H1 (cell line): ENCODE measurements around the gene GALNT9. TPM values are rescaled to one million over a fixed set of nuclear protein-coding genes. Genes with fewer than 3 reads are reported as not detected.

Experiments used
- CTCF ChIA-PET: fragments of 300-600 bp; sonication (Branson Sonifier 250); formaldehyde crosslinking; loops from one replicate; lab custom pipeline; 2021; ENCODE audit not compliant: partially characterized antibody; lab: Charles Lee
- POLR2A ChIA-PET: fragments of 300-600 bp; sonication (Branson Sonifier 250); formaldehyde crosslinking; loops from one replicate; lab custom pipeline; 2021; ENCODE audit warnings: inconsistent platforms; ENCODE audit not compliant: partially characterized antibody; lab: Charles Lee
- DNase-seq, 2 experiments: peaks; one replicate each; pipeline versions ENCODE4 v3.0.0 to v3.0.0-alpha.2; 2010 to 2022; ENCODE audit warnings: low spot score in 2 of 2, low read depth in 1 of 2, mixed read lengths in 1 of 2
- FAIRE-seq: peaks from 2 replicates; lab custom pipeline; 2011; peaks lifted over from hg19 to GRCh38; lab: Jason Lieb, UNC
- H2AFZ ChIP-seq: 2 replicates; pipeline ENCODE4 v1.8.1; 2012; ENCODE audit warnings: low read length, inconsistent platforms
- H2AK5ac ChIP-seq: 2 replicates; pipeline ENCODE4 v1.6.1; 2013; ENCODE audit warnings: low read depth, low read length
- H2BK120ac ChIP-seq: replicated peaks from 2 replicates; pipeline ENCODE3; 2013; ENCODE audit warnings: low read depth, low read length, inconsistent platforms
- H2BK12ac ChIP-seq: 2 replicates; pipeline ENCODE4 v1.6.1; 2013; ENCODE audit warnings: low read depth, low read length
- H2BK15ac ChIP-seq: 2 replicates; pipeline ENCODE4 v1.6.1; 2013; ENCODE audit warnings: low read length
- H2BK20ac ChIP-seq: 2 replicates; pipeline ENCODE4 v1.6.1; 2013; ENCODE audit warnings: low read length
- H2BK5ac ChIP-seq: 2 replicates; pipeline ENCODE4 v1.6.1; 2013; ENCODE audit warnings: low read depth, low read length
- H3K14ac ChIP-seq: 2 replicates; pipeline ENCODE4 v1.6.1; 2013; ENCODE audit warnings: inconsistent platforms; ENCODE audit not compliant: insufficient read length
- H3K18ac ChIP-seq: 2 replicates; pipeline ENCODE4 v1.6.1; 2013; ENCODE audit warnings: low read length; ENCODE audit errors: extremely low read depth
- H3K23ac ChIP-seq: 2 replicates; pipeline ENCODE4 v1.6.1; 2013; ENCODE audit warnings: inconsistent platforms; ENCODE audit not compliant: insufficient read length
- H3K23me2 ChIP-seq: 2 replicates; pipeline ENCODE4 v1.6.1; 2013; ENCODE audit warnings: low read depth, low read length
- H3K27ac ChIP-seq: 2 replicates; pipeline ENCODE4 v1.6.1; 2011; ENCODE audit warnings: low read depth, low read length, inconsistent platforms
- H3K27me3 ChIP-seq, 4 experiments: replicated peaks in 1 of 4; 1 replicate in 1 of 4; 2 replicates in 3 of 4; pipeline versions ENCODE4 v1.6.1 to v1.8.1; 2011 to 2013; ENCODE audit warnings: low read length in 3 of 4, mild to moderate bottlenecking in 3 of 4, inconsistent platforms in 2 of 4, mixed read lengths in 2 of 4, moderate library complexity in 1 of 4; ENCODE audit not compliant: control insufficient read depth in 3 of 4, insufficient read depth in 3 of 4; ENCODE audit errors: extremely low read depth in 1 of 4
- H3K36me3 ChIP-seq, 4 experiments: 2 replicates each; pipeline versions ENCODE4 v1.6.1 to v1.8.1; 2011 to 2013; ENCODE audit warnings: mild to moderate bottlenecking in 4 of 4, low read length in 3 of 4, moderate library complexity in 2 of 4, control low read depth in 1 of 4, inconsistent platforms in 1 of 4; ENCODE audit not compliant: insufficient read depth in 4 of 4, control insufficient read depth in 2 of 4
- H3K4ac ChIP-seq: replicated peaks from 2 replicates; pipeline ENCODE3; 2013; ENCODE audit warnings: low read length, low read depth, mixed read lengths, inconsistent platforms; ENCODE audit not compliant: insufficient read length
- H3K4me1 ChIP-seq, 4 experiments: replicated peaks in 1 of 4; 1 replicate in 1 of 4; 2 replicates in 3 of 4; pipeline versions ENCODE4 v1.6.1 to v1.8.1; 2011 to 2013; ENCODE audit warnings: low read length in 3 of 4, inconsistent platforms in 2 of 4, mixed read lengths in 1 of 4; ENCODE audit not compliant: insufficient read depth in 4 of 4, control insufficient read depth in 3 of 4
- H3K4me2 ChIP-seq, 2 experiments: 2 replicates each; pipeline versions ENCODE4 v1.6.1 to v1.8.1; 2011 to 2013; ENCODE audit warnings: low read depth in 2 of 2, low read length in 2 of 2, control low read depth in 1 of 2, inconsistent platforms in 1 of 2, mild to moderate bottlenecking in 1 of 2; ENCODE audit not compliant: insufficient read depth in 1 of 2
- H3K4me3 ChIP-seq, 4 experiments: fragments of 200-600, 300-600 bp in 1 of 4; sonication (generic), shearing (Covaris generic), sonication (Bioruptor Twin) in 1 of 4; 2 replicates each; pipeline versions ENCODE4 v1.5.1 to v1.8.1; 2011 to 2016; ENCODE audit warnings: low read length in 4 of 4, low read depth in 3 of 4, control low read depth in 2 of 4, inconsistent platforms in 2 of 4, mild to moderate bottlenecking in 2 of 4, mixed read lengths in 1 of 4, moderate library complexity in 1 of 4; ENCODE audit not compliant: insufficient read depth in 2 of 4; ENCODE audit errors: extremely low read depth in 1 of 4
- H3K56ac ChIP-seq: replicated peaks from 2 replicates; pipeline ENCODE3; 2013; ENCODE audit warnings: low read depth, mild to moderate bottlenecking, mixed read lengths, low read length, inconsistent platforms; ENCODE audit not compliant: insufficient read length
- H3K79me1 ChIP-seq: 2 replicates; pipeline ENCODE4 v1.6.1; 2013; ENCODE audit warnings: low read depth, low read length, control low read depth
- H3K79me2 ChIP-seq, 2 experiments: 2 replicates each; pipeline versions ENCODE4 v1.6.1 to v1.8.1; 2012 to 2013; ENCODE audit warnings: low read length in 2 of 2, mild to moderate bottlenecking in 2 of 2, inconsistent platforms in 1 of 2; ENCODE audit not compliant: insufficient read depth in 2 of 2, control insufficient read depth in 1 of 2
- H3K9ac ChIP-seq, 4 experiments: replicated peaks in 1 of 4; 1 replicate in 1 of 4; 2 replicates in 3 of 4; pipeline versions ENCODE4 v1.6.1 to v1.8.1; 2011 to 2013; ENCODE audit warnings: low read depth in 3 of 4, low read length in 3 of 4, control low read depth in 2 of 4, mild to moderate bottlenecking in 2 of 4, moderate library complexity in 2 of 4, inconsistent platforms in 1 of 4; ENCODE audit errors: extremely low read depth in 1 of 4
- H3K9me3 ChIP-seq, 2 experiments: 2 replicates each; pipeline versions ENCODE4 v1.6.1 to v1.8.1; 2012 to 2013; ENCODE audit warnings: mild to moderate bottlenecking in 2 of 2, moderate library complexity in 2 of 2, control low read depth in 1 of 2, inconsistent platforms in 1 of 2, low read depth in 1 of 2, low read length in 1 of 2, mixed read lengths in 1 of 2; ENCODE audit not compliant: insufficient read depth in 2 of 2
- H4K20me1 ChIP-seq, 2 experiments: replicated peaks in 1 of 2; 2 replicates each; pipeline versions ENCODE3 to v1.8.1; 2011 to 2013; ENCODE audit warnings: inconsistent platforms in 2 of 2, low read length in 2 of 2, mild to moderate bottlenecking in 1 of 2; ENCODE audit not compliant: insufficient read depth in 2 of 2, control insufficient read depth in 1 of 2
- H4K5ac ChIP-seq: 2 replicates; pipeline ENCODE4 v1.6.1; 2013; ENCODE audit warnings: low read length, low read depth, mixed read lengths, inconsistent platforms; ENCODE audit not compliant: insufficient read length
- H4K8ac ChIP-seq: 2 replicates; pipeline ENCODE4 v1.8.0; 2013; ENCODE audit warnings: mild to moderate bottlenecking, moderate library complexity, low read length, inconsistent platforms; ENCODE audit not compliant: insufficient read depth; ENCODE audit errors: extremely low read depth
- H4K91ac ChIP-seq: replicated peaks from 2 replicates; pipeline ENCODE3; 2013; ENCODE audit warnings: low read length, mixed read lengths, inconsistent platforms; ENCODE audit not compliant: insufficient read length
- ASH2L ChIP-seq: fragments of 200-600, 300-600 bp; sonication (generic); IDR thresholded peaks from one replicate; pipeline ENCODE4 v1.7.1; 2017; ENCODE audit warnings: low read length
- ATF3 ChIP-seq: IDR thresholded peaks from 2 replicates; pipeline ENCODE4 v1.6.1; 2011; ENCODE audit warnings: low read depth, mild to moderate bottlenecking, low read length; ENCODE audit not compliant: insufficient read depth
- CBX5 ChIP-seq: fragments of 300-800, 300-1000 bp; sonication (generic); IDR thresholded peaks from 2 replicates; pipeline ENCODE4 v1.7.1; 2016; ENCODE audit warnings: antibody characterized with exemption, low read length, low read depth
- CHD1 ChIP-seq: IDR thresholded peaks from 2 replicates; pipeline ENCODE4 v1.6.1; 2012; ENCODE audit warnings: low read depth, low read length, improper control_type of control experiment
- CREB1 ChIP-seq: IDR thresholded peaks from 2 replicates; pipeline ENCODE4 v1.6.1; 2012; ENCODE audit warnings: inconsistent platforms
- EZH2 ChIP-seq: fragments of 200-600 bp; sonication (generic); IDR thresholded peaks from 2 replicates; pipeline ENCODE4 v1.7.1; 2012; ENCODE audit warnings: low read depth, mild to moderate bottlenecking, moderate library complexity, low read length, inconsistent platforms; ENCODE audit not compliant: severe bottlenecking
- HDAC6 ChIP-seq: IDR thresholded peaks from one replicate; pipeline ENCODE4 v1.7.1; 2012; ENCODE audit warnings: low read depth, mild to moderate bottlenecking, inconsistent platforms, low read length, moderate library complexity
- KDM5A ChIP-seq: fragments of 200-600 bp; IDR thresholded peaks from 2 replicates; pipeline ENCODE4 v1.7.1; 2012; ENCODE audit warnings: mild to moderate bottlenecking, low read length, inconsistent platforms, mixed read lengths
- POLR2A ChIP-seq, 2 experiments: IDR thresholded peaks; 1 replicate in 1 of 2; 2 replicates in 1 of 2; pipeline ENCODE4 v1.6.1; 2011; ENCODE audit warnings: low read depth in 2 of 2, low read length in 2 of 2, mild to moderate bottlenecking in 2 of 2; ENCODE audit errors: control extremely low read depth in 1 of 2
- TAF1 ChIP-seq: IDR thresholded peaks from 2 replicates; pipeline ENCODE4 v1.6.1; 2011; ENCODE audit warnings: mild to moderate bottlenecking, low read depth, low read length
- WGBS, 2 experiments: shearing (Covaris generic) in 1 of 2; methylation state at CpG; one replicate each; pipeline versions ENCODE4 v1.1.6 to v1.1.7; 2013 to 2015; ENCODE audit warnings: low lambda C conversion rate in 2 of 2, mixed read lengths in 2 of 2, inconsistent platforms in 1 of 2, low coverage in 1 of 2, missing lambda C conversion rate in 1 of 2; ENCODE audit not compliant: insufficient replicate concordance in 2 of 2, insufficient coverage in 1 of 2, insufficient read length in 1 of 2; ENCODE audit errors: extremely low coverage in 1 of 2, missing lambda C conversion rate in 1 of 2; 5-methylcytosine and 5-hydroxymethylcytosine counted together
- polyA plus RNA-seq, 7 experiments: library from polyadenylated mRNA; depleted of rRNA in 3 of 7; stranded (reverse) in 5 of 7; unstranded in 2 of 7; fragments of >200 nt in 5 of 7; fragments of 200-250 nt in 2 of 7; gene quantifications; 1 replicate in 5 of 7; 2 replicates in 1 of 7; 4 replicates in 1 of 7; pipeline versions ENCODE4 v1.2.1 to v1.2.3, GENCODE V29; 2011 to 2013; ENCODE audit warnings: missing spikeins in 2 of 7, mixed read lengths in 2 of 7
- total RNA-seq: library from RNA; stranded (reverse); fragmentation: NEBNext Ultra II Directional; extraction: Animal tissue kit (Norgen Biotek cat#: 25700); gene quantifications from 2 replicates; pipeline ENCODE4 v1.2.1, GENCODE V29; 2021

The GALNT9 gene
- total and polyA plus RNA-seq, 2 of the 8 experiments (the other 6 are each of a cell fraction or from before 2014, with no cell fraction given), result 2.0 to 3.6 TPM

GRCh38 chr12:132199526-132200319 is 129.7 kb downstream of the GALNT9 start:
- Histone ChIP-seq H4K91ac (no peak overlapping the region), H2BK15ac (no peak overlapping the region), H3K9ac (no peak overlapping the region), H2BK5ac (no peak overlapping the region), H3K23ac (no peak overlapping the region), H3K4ac (no peak overlapping the region), H4K8ac (no peak overlapping the region), H3K36me3 (no peaks in the 10 kb centered on the region), H2BK120ac (no peak overlapping the region), H3K27ac (no peak overlapping the region), H3K4me1 (no peaks in the 10 kb centered on the region; a peak in 1 of 7 replicates), H3K4me2 (no peak overlapping the region), H3K4me3 (no peak overlapping the region), H3K18ac (no peak overlapping the region), H3K9me3 (no peaks in the 10 kb centered on the region), H4K5ac (no peak overlapping the region), H2BK12ac (no peak overlapping the region), H3K14ac (no peak overlapping the region), H4K20me1 (no peaks in the 10 kb centered on the region), H3K56ac (no peak overlapping the region), H2AK5ac (no peak overlapping the region), H3K27me3 (peaks cover 0 to 16% (median 3%) of the 10 kb centered on the region in 4 experiments; a peak in 5 of 7 replicates), H2AFZ (no peak overlapping the region), H3K79me2 (no peaks in the 10 kb centered on the region), H3K23me2 (no peaks in the 10 kb centered on the region), H3K79me1 (no peaks in the 10 kb centered on the region), H2BK20ac (no peak overlapping the region)
- POLR2A ChIA-PET, result interaction anchor here (0.6 kb wide), 1 partner anchor 362 kb away, joined by 3 read pairs; no protein-coding TSS in a partner anchor
- FAIRE-seq (no peak), DNase-seq (no peak)
- TF ChIP-seq CREB1 (no peak), TAF1 (no peak), ATF3 (no peak), CBX5 (no peak), CHD1 (no peak), KDM5A (no peak), POLR2A (IDR thresholded peaks at IDR 0.05; ENCODE audit: control extremely low read depth in 1 of 2, low read depth in 2 of 2, low read length in 2 of 2) (no peak), ASH2L (no peak), HDAC6 (no peak), EZH2 (no peak)
- 86% methylated on average over 24 of the region's 24 CpGs; no CpG with 5 or more reads in 1 of the 2 experiments for WGBS, 2 experiments
- CTCF ChIA-PET, result no interaction called here
